DOHH2 (cell line): ENCODE measurements around the gene RPL28.
"Not testable (repeated sequence)": the region's sequence is repeated elsewhere in the genome, so short reads cannot be mapped to it uniquely, and the experiment has no call there.

Experiments used
- H3F3A ChIP-seq: fragments of 200-600 bp; sonication (generic), shearing (Covaris generic); 2 replicates; pipeline ENCODE4 v1.6.0; 2016; ENCODE audit warnings: antibody characterized with exemption, mild to moderate bottlenecking; ENCODE audit not compliant: control insufficient read depth, insufficient read depth
- H3K27ac ChIP-seq: fragments of 200-600 bp; sonication (generic); 2 replicates; pipeline ENCODE4 v1.5.1; 2014; ENCODE audit warnings: low read depth, mild to moderate bottlenecking, low read length, moderate library complexity
- H3K27me3 ChIP-seq: fragments of 200-600 bp; sonication (generic); 2 replicates; pipeline ENCODE4 v1.6.1; 2014; ENCODE audit warnings: mild to moderate bottlenecking, low read length, mixed read lengths; ENCODE audit not compliant: control insufficient read depth
- H3K36me3 ChIP-seq: fragments of 200-600 bp; sonication (generic); 2 replicates; pipeline ENCODE4 v1.6.1; 2014; ENCODE audit warnings: mild to moderate bottlenecking, low read length, moderate library complexity, mixed read lengths; ENCODE audit not compliant: control insufficient read depth
- H3K4me1 ChIP-seq: fragments of 200-600 bp; sonication (generic); 2 replicates; pipeline ENCODE4 v1.6.1; 2014; ENCODE audit warnings: mild to moderate bottlenecking, low read length, mixed read lengths; ENCODE audit not compliant: control insufficient read depth
- H3K4me2 ChIP-seq: fragments of 200-600 bp; sonication (generic); 2 replicates; pipeline ENCODE4 v1.6.0; 2014; ENCODE audit warnings: mild to moderate bottlenecking, low read length, moderate library complexity
- H3K4me3 ChIP-seq: fragments of 200-600 bp; sonication (generic); 2 replicates; pipeline ENCODE4 v1.5.1; 2014; ENCODE audit warnings: mild to moderate bottlenecking, low read length, mixed read lengths
- H3K79me2 ChIP-seq: fragments of 200-600 bp; sonication (generic); 2 replicates; pipeline ENCODE4 v1.6.1; 2014; ENCODE audit warnings: mild to moderate bottlenecking, low read length, mixed read lengths; ENCODE audit not compliant: control insufficient read depth
- H3K9me2 ChIP-seq: fragments of 200-600 bp; sonication (generic); replicated peaks from 2 replicates; pipeline ENCODE4 v1.6.1; 2014; ENCODE audit warnings: mild to moderate bottlenecking, low read length, mixed read lengths; ENCODE audit not compliant: control insufficient read depth
- H3K9me3 ChIP-seq: fragments of 200-600 bp; sonication (generic); 2 replicates; pipeline ENCODE4 v1.6.1; 2014; ENCODE audit warnings: antibody characterized with exemption, low read length, mixed read lengths; ENCODE audit not compliant: control insufficient read depth, insufficient read depth
- H4K20me1 ChIP-seq: fragments of 200-600 bp; sonication (generic); 2 replicates; pipeline ENCODE4 v1.6.0; 2014; ENCODE audit warnings: low read depth, mild to moderate bottlenecking, antibody characterized with exemption, low read length, moderate library complexity; ENCODE audit not compliant: control insufficient read depth, insufficient read depth
- CTCF ChIP-seq: fragments of 200-600 bp; sonication (generic); IDR thresholded peaks from one replicate; pipeline ENCODE4 v1.5.1; 2014; ENCODE audit warnings: antibody characterized with exemption, mild to moderate bottlenecking, low read depth, low read length; ENCODE audit not compliant: poor library complexity, severe bottlenecking
- EZH2phosphoT487 ChIP-seq: fragments of 200-600 bp; sonication (generic); IDR thresholded peaks from 2 replicates; pipeline ENCODE4 v1.6.1; 2017; ENCODE audit warnings: borderline replicate concordance, mild to moderate bottlenecking, antibody characterized with exemption, low read length, moderate library complexity, mixed read lengths

The RPL28 gene

GRCh38 chr19:55447421-55448174, 61.9 kb downstream of the RPL28 start:
- TF ChIP-seq CTCF (no peak), EZH2phosphoT487 (no peak)
- Histone ChIP-seq H3K4me3 (no peak overlapping the region), H3K9me2 (no peaks in the 10 kb centered on the region), H3K27ac (no peak overlapping the region), H3K36me3 (no peaks in the 10 kb centered on the region), H3K9me3 (no peaks in the 10 kb centered on the region), H3F3A (no peaks in the 10 kb centered on the region), H3K27me3 (peaks cover 25% of the 10 kb centered on the region), H3K79me2 (no peaks in the 10 kb centered on the region), H3K4me1 (no peaks in the 10 kb centered on the region), H3K4me2 (no peak overlapping the region), H4K20me1 (no peaks in the 10 kb centered on the region)

- H3K4me2 ChIP-seq, H3K4me3 ChIP-seq: not testable (repeated sequence)
- H3K27me3 ChIP-seq: peaks cover 23% of the 10 kb centered on the region
These were observed 62.4 kb downstream of the RPL28 start for GRCh38 chr19:55448175-55448490.

GRCh38 chr19:55449469-55449868, 63.7 kb downstream of the RPL28 start:
- Histone ChIP-seq H3K4me1 (no peaks in the 10 kb centered on the region), H3K9me2 (no peaks in the 10 kb centered on the region), H3K79me2 (no peaks in the 10 kb centered on the region), H3K9me3 (no peaks in the 10 kb centered on the region), H3K4me3 (no peak overlapping the region), H3F3A (no peaks in the 10 kb centered on the region; the same call in 1 of the 2 replicates), H4K20me1 (no peaks in the 10 kb centered on the region), H3K27ac (no peak overlapping the region), H3K36me3 (no peaks in the 10 kb centered on the region), H3K4me2 (no peak overlapping the region), H3K27me3 (peaks cover 14% of the 10 kb centered on the region)
- no peak for TF ChIP-seq CTCF
- no peak for TF ChIP-seq EZH2phosphoT487

More at GRCh38 chr19:55448175-55448490, 62.4 kb downstream of the RPL28 start:
- not testable (repeated sequence) for H4K20me1 ChIP-seq, H3K4me1 ChIP-seq, H3K79me2 ChIP-seq, H3K27ac ChIP-seq, H3K36me3 ChIP-seq, H3K9me2 ChIP-seq, H3F3A ChIP-seq, H3K9me3 ChIP-seq

- Histone ChIP-seq H3K4me1 (no peaks in the 10 kb centered on the region), H3K79me2 (no peaks in the 10 kb centered on the region), H3K27me3 (peaks cover 9% of the 10 kb centered on the region), H3K4me2 (no peak overlapping the region), H3K9me2 (no peaks in the 10 kb centered on the region), H3F3A (no peaks in the 10 kb centered on the region; the same call in 1 of the 2 replicates), H3K36me3 (no peaks in the 10 kb centered on the region), H3K27ac (no peak overlapping the region), H3K4me3 (no peak overlapping the region), H4K20me1 (no peaks in the 10 kb centered on the region), H3K9me3 (no peaks in the 10 kb centered on the region)
- TF ChIP-seq EZH2phosphoT487 (no peak), CTCF (no peak)
These were observed 65.6 kb downstream of the RPL28 start for GRCh38 chr19:55451163-55451964.
